ENCODE results near the gene MAK. TPM values are rescaled to one million over a fixed set of nuclear protein-coding genes. Genes with fewer than 3 reads are reported as not detected.
A peak's percentile ranks its signal among the peaks of the same experiment; 100 is the strongest.

The MAK gene
- total and polyA plus RNA-seq, 2 of the 13 experiments (the other 11 are each of a cell fraction or from before 2014, with no cell fraction given): 0.04 TPM; not detected in 1

- Histone ChIP-seq H3K9me3 (ENCODE audit: low read length) (no peaks in the 10 kb centered on the region), H3K79me2 (ENCODE audit: insufficient read depth, low read length) (no peaks in the 10 kb centered on the region), H3K27me3 (ENCODE audit: control insufficient read depth in 1 of 2, insufficient read depth in 2 of 2, low read length in 2 of 2) (no peaks in the 10 kb centered on the region), H3K4me2 (ENCODE audit: low read depth, low read length) (no peak overlapping the region), H4K20me1 (ENCODE audit: insufficient read depth, low read length) (no peaks in the 10 kb centered on the region), H3K4me1 (ENCODE audit: insufficient read depth, low read length) (peaks cover 7% of the 10 kb centered on the region; the same call in 1 of the 2 replicates), H2AFZ (ENCODE audit: low read length) (no peak overlapping the region), H3K4me3 (replicated peaks in 1 of 3; ENCODE audit: insufficient read depth in 1 of 3, low read depth in 2 of 3, low read length in 3 of 3) (no peak overlapping the region), H3K27ac (ENCODE audit: extremely low read length, insufficient read depth, low read length) (no peak overlapping the region), H3K36me3 (replicated peaks in 1 of 2; ENCODE audit: control insufficient read depth in 1 of 2, insufficient read depth in 2 of 2, low read length in 2 of 2) (no peaks in the 10 kb centered on the region), H3K9ac (ENCODE audit: insufficient read depth, low read depth, low read length) (no peak overlapping the region)
- BruUV-seq (replicated peaks): no TSS peak
- ChIA-PET CTCF (ENCODE audit: low intra/inter-chr PET ratio, low total read pairs) (interaction anchor here (1.0 to 3.3 kb wide), 3 partner anchors 107 to 322 kb away, joined by 3 to 41 read pairs (median 25); partner anchors contain the start of genes C6orf52 and PAK1IP1), POLR2A (interaction anchor here (1.0 to 2.1 kb wide), 4 partner anchors 78 to 106 kb away, joined by 3 to 11 read pairs (median 6); partner anchors contain the start of genes PAK1IP1 and TMEM14C)
- intact Hi-C loops (cut with micrococcal nuclease; ENCODE audit: unreplicated experiment): loop anchor here (1.0 kb wide), 5 partner anchors 78 to 323 kb away; partner anchors contain the start of genes C6orf52, PAK1IP1 and TMEM14C
- in situ Hi-C loops (cut with HindIII; ENCODE audit: extremely low pct_ligation_motif_present, low pct_unique_long_range_greater_than_20kb): loop anchor here (5.0 kb wide), 1 partner anchor 324 kb away; no protein-coding TSS in a partner anchor
- DNase-seq (ENCODE audit: low spot score) (peak; percentile 67), FAIRE-seq (peak; percentile 97), ATAC-seq (peak; percentile 100)
- WGBS (ENCODE audit: low lambda C conversion rate): 36% methylated on average over 2 of the region's 2 CpGs
- TF ChIP-seq ZNF333 (CRISPR knock-in tag; IDR thresholded peaks at IDR 0.05; ENCODE audit: borderline replicate concordance) (no peak), SOX6 (IDR thresholded peaks at IDR 0.05) (no peak), SOX6 (CRISPR knock-in tag; IDR thresholded peaks at IDR 0.05) (peak; percentile 34; the same call in 1 of the 2 replicates), KLF6 (CRISPR knock-in tag; IDR thresholded peaks at IDR 0.05) (peak; percentile 39; the same call in 1 of the 2 replicates), ZNF12 (CRISPR knock-in tag; IDR thresholded peaks at IDR 0.05) (no peak), MTA1 (CRISPR knock-in tag; IDR thresholded peaks at IDR 0.05; ENCODE audit: borderline replicate concordance) (no peak), CEBPZ (IDR thresholded peaks at IDR 0.05; ENCODE audit: low read length) (no peak), TEAD2 (CRISPR knock-in tag; IDR thresholded peaks at IDR 0.05) (no peak), ZSCAN20 (CRISPR knock-in tag; IDR thresholded peaks at IDR 0.05; ENCODE audit: borderline replicate concordance) (no peak), STAG1 (CRISPR knock-in tag; IDR thresholded peaks at IDR 0.05) (peak; percentile 94), NBN (conservative IDR thresholded peaks at IDR 0.05) (no peak), ZNF501 (CRISPR knock-in tag; IDR thresholded peaks at IDR 0.05) (no peak), HMGA1 (CRISPR knock-in tag; conservative IDR thresholded peaks at IDR 0.05) (no peak), FIP1L1 (IDR thresholded peaks at IDR 0.05; ENCODE audit: borderline replicate concordance, insufficient read depth, low read depth, low read length) (no peak), CTCF (CRISPR knock-in tag; IDR thresholded peaks at IDR 0.05) (peak; percentile 95)
- TF ChIP-seq, protein P1, sequence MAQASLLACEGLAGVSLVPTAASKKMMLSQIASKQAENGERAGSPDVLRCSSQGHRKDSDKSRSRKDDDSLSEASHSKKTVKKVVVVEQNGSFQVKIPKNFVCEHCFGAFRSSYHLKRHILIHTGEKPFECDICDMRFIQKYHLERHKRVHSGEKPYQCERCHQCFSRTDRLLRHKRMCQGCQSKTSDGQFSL (CRISPR knock-in tag; IDR thresholded peaks at IDR 0.05): no peak
- TF ChIP-seq, protein P2, sequence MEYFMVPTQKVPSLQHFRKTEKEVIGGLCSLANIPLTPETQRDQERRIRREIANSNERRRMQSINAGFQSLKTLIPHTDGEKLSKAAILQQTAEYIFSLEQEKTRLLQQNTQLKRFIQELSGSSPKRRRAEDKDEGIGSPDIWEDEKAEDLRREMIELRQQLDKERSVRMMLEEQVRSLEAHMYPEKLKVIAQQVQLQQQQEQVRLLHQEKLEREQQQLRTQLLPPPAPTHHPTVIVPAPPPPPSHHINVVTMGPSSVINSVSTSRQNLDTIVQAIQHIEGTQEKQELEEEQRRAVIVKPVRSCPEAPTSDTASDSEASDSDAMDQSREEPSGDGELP (IDR thresholded peaks at IDR 0.05; ENCODE audit: borderline replicate concordance, low read depth): 0 out of 2 replicates have a peak, but pooled peaks have one; percentile 32
These were observed 37.0 kb downstream of the MAK start for GRCh38 chr6:10801224-10801848.
